GM12878 (cell line): ENCODE data around the gene NOC4L. TPM values are rescaled to one million over a fixed set of nuclear protein-coding genes. Genes with fewer than 3 reads are reported as not detected.
"Not testable (repeated sequence)": the region's sequence is repeated elsewhere in the genome, so short reads cannot be mapped to it uniquely, and the experiment has no call there.

Experiments used
- ATAC-seq: fragments of 200-7000 bp; cut with Tn5 transposase; 3 replicates; pipeline ENCODE4 v1.9.1; 2020; ENCODE audit warnings: mild to moderate bottlenecking, moderate library complexity
- BruUV-seq: library from RNA; stranded (reverse); fragments of 400-500 nt; replicated peaks from 2 replicates; lab custom pipeline; 2021; lab: Mats Ljungman, UMichigan
- CTCF ChIA-PET: fragments of 300-600 bp; sonication (Branson Sonifier 250); formaldehyde crosslinking; extraction: SDS; loops from one replicate; lab custom pipeline; 2021; ENCODE audit warnings: inconsistent platforms; lab: Yijun Ruan, JAX
- POLR2A ChIA-PET: fragments of 350-600 bp; formaldehyde crosslinking; extraction: SDS; loops from one replicate; lab custom pipeline; 2021; ENCODE audit warnings: inconsistent platforms; lab: Charles Lee
- RAD21 ChIA-PET: fragments of 300-600 bp; sonication (Branson Sonifier 250); formaldehyde crosslinking; loops from one replicate; lab custom pipeline; 2023; ENCODE audit warnings: antibody characterized with exemption; ENCODE audit not compliant: unreplicated experiment; lab: Charles Lee
- SMC1A ChIA-PET: fragments of 300-600 bp; sonication (Branson Sonifier 250); formaldehyde crosslinking; loops from one replicate; lab custom pipeline; 2023; ENCODE audit not compliant: unreplicated experiment, uncharacterized antibody; lab: Charles Lee
- DNase-seq: peaks from one replicate; pipeline ENCODE4 v3.0.0-alpha.2; 2011; ENCODE audit warnings: low read depth, low spot score
- FAIRE-seq: peaks from 3 replicates; lab custom pipeline; 2011; peaks lifted over from hg19 to GRCh38; lab: Jason Lieb, UNC
- H2AFZ ChIP-seq: 2 replicates; pipeline ENCODE4 v1.6.0; 2011; ENCODE audit warnings: low read depth, low read length, control low read depth; ENCODE audit not compliant: control insufficient read depth
- H3K27ac ChIP-seq: 2 replicates; pipeline ENCODE4 v1.5.1; 2011; ENCODE audit warnings: control low read depth; ENCODE audit not compliant: control insufficient read depth, insufficient read depth
- H3K27me3 ChIP-seq, 2 experiments: replicated peaks in 1 of 2; 2 replicates each; pipeline versions ENCODE4 v1.6.0 to v1.6.1; 2011; ENCODE audit warnings: low read length in 1 of 2; ENCODE audit not compliant: control insufficient read depth in 2 of 2, insufficient read depth in 2 of 2
- H3K36me3 ChIP-seq, 2 experiments: 2 replicates each; pipeline ENCODE4 v1.5.1; 2011; ENCODE audit warnings: low read length in 1 of 2; ENCODE audit not compliant: control insufficient read depth in 2 of 2, insufficient read depth in 2 of 2
- H3K4me1 ChIP-seq: 2 replicates; pipeline ENCODE4 v1.6.1; 2011; ENCODE audit warnings: mild to moderate bottlenecking, low read length, moderate library complexity, mixed read lengths; ENCODE audit not compliant: control insufficient read depth, insufficient read depth
- H3K4me2 ChIP-seq: 2 replicates; pipeline ENCODE4 v1.6.0; 2011; ENCODE audit warnings: control low read depth; ENCODE audit not compliant: control insufficient read depth, insufficient read depth
- H3K4me3 ChIP-seq: fragments of 200-600 bp; sonication (generic); 2 replicates; pipeline ENCODE4 v1.5.1; 2016
- H3K79me2 ChIP-seq: 2 replicates; pipeline ENCODE4 v1.6.0; 2011; ENCODE audit warnings: low read length; ENCODE audit not compliant: control insufficient read depth, insufficient read depth
- H3K9ac ChIP-seq: 2 replicates; pipeline ENCODE4 v1.8.0; 2011; ENCODE audit warnings: low read length, control low read depth, mixed read lengths; ENCODE audit not compliant: control insufficient read depth, insufficient read depth
- H3K9me3 ChIP-seq: replicated peaks from 3 replicates; pipeline ENCODE4 v1.5.1; 2011; ENCODE audit warnings: mild to moderate bottlenecking, low read length; ENCODE audit not compliant: control insufficient read depth, insufficient read depth
- H4K20me1 ChIP-seq: 2 replicates; pipeline ENCODE4 v1.6.0; 2011; ENCODE audit not compliant: control insufficient read depth, insufficient read depth
- NFXL1 ChIP-seq: fragments of 450-650 bp; IDR thresholded peaks from 2 replicates; pipeline ENCODE4 v1.6.1; 2017; ENCODE audit warnings: antibody characterized with exemption, mild to moderate bottlenecking, borderline replicate concordance
- TBL1XR1 ChIP-seq: IDR thresholded peaks from 2 replicates; pipeline ENCODE4 v1.6.1; 2012; ENCODE audit warnings: low read depth, low read length, improper control_type of control experiment
- WGBS: methylation state at CpG from one replicate; pipeline ENCODE4 v1.1.6; 2016; ENCODE audit warnings: low lambda C conversion rate; ENCODE audit not compliant: insufficient replicate concordance, insufficient coverage; ENCODE audit errors: missing lambda C conversion rate; 5-methylcytosine and 5-hydroxymethylcytosine counted together
- in situ Hi-C: fragments of 300-500 bp; cut with MboI; formaldehyde crosslinking; loops from 9 replicates; pipeline ENCODE4 v1.14.3; 2018; ENCODE audit warnings: mixed read lengths
- intact Hi-C: fragments of 100-400 bp; cut with micrococcal nuclease; formaldehyde crosslinking; loops from one replicate; pipeline ENCODE4 v1.14.2; 2022; ENCODE audit not compliant: unreplicated experiment
- polyA plus RNA-seq, 11 experiments: library from polyadenylated mRNA; depleted of rRNA in 4 of 11; unstranded in 6 of 11; stranded (reverse) in 5 of 11; fragments of >200 nt; fragmentation: Nextera tagmentation in 4 of 11; fragmentation: Illumina TruSeq in 1 of 11; extraction: Ambion mirVana in 4 of 11; extraction: Trizol in 1 of 11; gene quantifications; 1 replicate in 1 of 11; 2 replicates in 10 of 11; pipeline versions ENCODE4 v1.2.1 to v1.2.3, GENCODE V29; 2011 to 2016; ENCODE audit warnings: inconsistent platforms in 2 of 11, missing spikeins in 2 of 11, low read depth in 1 of 11
- total RNA-seq, 4 experiments: library from RNA; depleted of rRNA in 3 of 4; stranded (reverse); fragments of >200 nt in 3 of 4; fragmentation: Illumina TruSeq in 1 of 4; extraction: Trizol in 1 of 4; gene quantifications; 2 replicates each; pipeline versions ENCODE4 v1.2.1 to v1.2.3, GENCODE V29; 2013 to 2021
- TF ChIP-seq, protein P1 (sequence below): fragments of 450-650 bp; IDR thresholded peaks from 2 replicates; pipeline ENCODE4 v1.6.1; 2017; ENCODE audit warnings: mild to moderate bottlenecking, moderate library complexity

NOC4L gene
- total and polyA plus RNA-seq, 10 of the 15 experiments (the other 5 are each of a cell fraction or from before 2014, with no cell fraction given) = 0.72 to 68.2 (median 15.2) TPM

GRCh38 chr12:132136226-132136625, 8.0 kb upstream of the NOC4L start:
- H3K4me2 ChIP-seq, H3K4me3 ChIP-seq, H2AFZ ChIP-seq, SMC1A ChIA-PET, FAIRE-seq, in situ Hi-C loops, POLR2A ChIA-PET, ATAC-seq, H3K27ac ChIP-seq, H3K79me2 ChIP-seq, RAD21 ChIA-PET, CTCF ChIA-PET, H3K27me3 ChIP-seq, BruUV-seq, H4K20me1 ChIP-seq, intact Hi-C loops, H3K9ac ChIP-seq, DNase-seq, H3K9me3 ChIP-seq, H3K4me1 ChIP-seq: not testable (repeated sequence)
- WGBS = 92% methylated on average over 5 of the region's 21 CpGs
- H3K36me3 ChIP-seq = peaks cover 3 to 19% of the 10 kb centered on the region in 2 experiments; a peak in 3 of 4 replicates

GRCh38 chr12:132137483-132138125, 6.7 kb upstream of the NOC4L start:
- Histone ChIP-seq H3K4me1 (peaks cover 3% of the 10 kb centered on the region), H4K20me1 (no peaks in the 10 kb centered on the region), H3K4me2 (no peak overlapping the region), H3K27ac (no peak overlapping the region), H3K79me2 (peaks cover 7% of the 10 kb centered on the region)
- ChIA-PET SMC1A (no interaction called here), POLR2A (no interaction called here), RAD21 (no interaction called here)
- in situ Hi-C loops = no loop called here
- ATAC-seq = no peak
- DNase-seq = no peak
- TF ChIP-seq, protein P1, sequence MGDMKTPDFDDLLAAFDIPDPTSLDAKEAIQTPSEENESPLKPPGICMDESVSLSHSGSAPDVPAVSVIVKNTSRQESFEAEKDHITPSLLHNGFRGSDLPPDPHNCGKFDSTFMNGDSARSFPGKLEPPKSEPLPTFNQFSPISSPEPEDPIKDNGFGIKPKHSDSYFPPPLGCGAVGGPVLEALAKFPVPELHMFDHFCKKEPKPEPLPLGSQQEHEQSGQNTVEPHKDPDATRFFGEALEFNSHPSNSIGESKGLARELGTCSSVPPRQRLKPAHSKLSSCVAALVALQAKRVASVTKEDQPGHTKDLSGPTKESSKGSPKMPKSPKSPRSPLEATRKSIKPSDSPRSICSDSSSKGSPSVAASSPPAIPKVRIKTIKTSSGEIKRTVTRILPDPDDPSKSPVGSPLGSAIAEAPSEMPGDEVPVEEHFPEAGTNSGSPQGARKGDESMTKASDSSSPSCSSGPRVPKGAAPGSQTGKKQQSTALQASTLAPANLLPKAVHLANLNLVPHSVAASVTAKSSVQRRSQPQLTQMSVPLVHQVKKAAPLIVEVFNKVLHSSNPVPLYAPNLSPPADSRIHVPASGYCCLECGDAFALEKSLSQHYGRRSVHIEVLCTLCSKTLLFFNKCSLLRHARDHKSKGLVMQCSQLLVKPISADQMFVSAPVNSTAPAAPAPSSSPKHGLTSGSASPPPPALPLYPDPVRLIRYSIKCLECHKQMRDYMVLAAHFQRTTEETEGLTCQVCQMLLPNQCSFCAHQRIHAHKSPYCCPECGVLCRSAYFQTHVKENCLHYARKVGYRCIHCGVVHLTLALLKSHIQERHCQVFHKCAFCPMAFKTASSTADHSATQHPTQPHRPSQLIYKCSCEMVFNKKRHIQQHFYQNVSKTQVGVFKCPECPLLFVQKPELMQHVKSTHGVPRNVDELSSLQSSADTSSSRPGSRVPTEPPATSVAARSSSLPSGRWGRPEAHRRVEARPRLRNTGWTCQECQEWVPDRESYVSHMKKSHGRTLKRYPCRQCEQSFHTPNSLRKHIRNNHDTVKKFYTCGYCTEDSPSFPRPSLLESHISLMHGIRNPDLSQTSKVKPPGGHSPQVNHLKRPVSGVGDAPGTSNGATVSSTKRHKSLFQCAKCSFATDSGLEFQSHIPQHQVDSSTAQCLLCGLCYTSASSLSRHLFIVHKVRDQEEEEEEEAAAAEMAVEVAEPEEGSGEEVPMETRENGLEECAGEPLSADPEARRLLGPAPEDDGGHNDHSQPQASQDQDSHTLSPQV = no peak
- TF ChIP-seq NFXL1 (no peak), TBL1XR1 (no peak)
- TF ChIP-seq, all 136 proteins: peak for 0
- whole genome bisulfite sequencing = 85% methylated on average over 13 of the region's 13 CpGs
- intact Hi-C loops = no loop called here
- CTCF ChIA-PET = interaction anchor here (1.1 kb wide), 1 partner anchor 185 kb away, joined by 3 read pairs; no protein-coding TSS in a partner anchor
- H3K4me3 ChIP-seq = no peak overlapping the region
- no peaks in the 10 kb centered on the region for H3K27me3 ChIP-seq
- H3K9me3 ChIP-seq = no peaks in the 10 kb centered on the region
- H3K36me3 ChIP-seq = peaks cover 3 to 23% of the 10 kb centered on the region in 2 experiments; a peak in 3 of 4 replicates
- no peak overlapping the region for H2AFZ ChIP-seq
- FAIRE-seq = no peak
- no TSS peak for BruUV-seq
- no peak overlapping the region for H3K9ac ChIP-seq
